IMR-90 (cell line): ENCODE measurements around the gene DENR. TPM values are rescaled to one million over a fixed set of nuclear protein-coding genes. Genes with fewer than 3 reads are reported as not detected.

Experiments used
- ATAC-seq: fragments of 200-7000 bp; cut with Tn5 transposase; 2 replicates; pipeline ENCODE4 v1.9.1; 2020; ENCODE audit warnings: low read depth, mild to moderate bottlenecking, moderate library complexity
- BruUV-seq: library from RNA; stranded (reverse); fragments of 400-500 nt; replicated peaks from 2 replicates; lab custom pipeline; 2021; lab: Mats Ljungman, UMichigan
- CTCF ChIA-PET: fragments of 300-600 bp; formaldehyde crosslinking; extraction: SDS; loops from one replicate; lab custom pipeline; 2021; ENCODE audit warnings: antibody characterized with exemption; lab: Yijun Ruan, JAX
- POLR2A ChIA-PET: fragments of 300-600 bp; sonication (Branson Sonifier 250); formaldehyde crosslinking; loops from one replicate; lab custom pipeline; 2022; ENCODE audit warnings: antibody characterized with exemption; ENCODE audit not compliant: unreplicated experiment; lab: Charles Lee
- DNase-seq: peaks from one replicate; pipeline ENCODE4 v3.0.0; 2013
- H2AFZ ChIP-seq: replicated peaks from 2 replicates; pipeline ENCODE3; 2013; ENCODE audit warnings: low read length, mild to moderate bottlenecking; ENCODE audit not compliant: poor library complexity
- H2AK5ac ChIP-seq: 2 replicates; pipeline ENCODE4 v1.6.1; 2013; ENCODE audit warnings: low read depth, low read length, inconsistent platforms
- H2AK9ac ChIP-seq: replicated peaks from 2 replicates; pipeline ENCODE3; 2013; ENCODE audit warnings: mild to moderate bottlenecking, low read depth, low read length, moderate library complexity; ENCODE audit not compliant: poor library complexity
- H2BK120ac ChIP-seq: 2 replicates; pipeline ENCODE4 v1.6.1; 2013; ENCODE audit warnings: low read depth, low read length, inconsistent platforms
- H2BK15ac ChIP-seq: 3 replicates; pipeline ENCODE4 v1.6.1; 2013; ENCODE audit warnings: low read depth, low read length, inconsistent platforms
- H2BK20ac ChIP-seq: 2 replicates; pipeline ENCODE4 v1.6.1; 2013; ENCODE audit warnings: low read depth, mild to moderate bottlenecking, inconsistent platforms, low read length, moderate library complexity
- H2BK5ac ChIP-seq: 2 replicates; pipeline ENCODE4 v1.6.1; 2013; ENCODE audit warnings: mild to moderate bottlenecking, low read depth, low read length, inconsistent platforms; ENCODE audit not compliant: poor library complexity, severe bottlenecking
- H3K14ac ChIP-seq: replicated peaks from 2 replicates; pipeline ENCODE4 v1.6.1; 2013; ENCODE audit warnings: low read depth, low read length, inconsistent platforms
- H3K18ac ChIP-seq: 2 replicates; pipeline ENCODE4 v1.6.1; 2013; ENCODE audit warnings: low read depth, low read length, control low read depth
- H3K23ac ChIP-seq: 2 replicates; pipeline ENCODE4 v1.6.1; 2013; ENCODE audit warnings: low read depth, low read length, inconsistent platforms
- H3K27ac ChIP-seq: 2 replicates; pipeline ENCODE4 v1.5.1; 2013; ENCODE audit warnings: mild to moderate bottlenecking, control low read depth, low read length; ENCODE audit not compliant: insufficient read depth
- H3K27me3 ChIP-seq: 2 replicates; pipeline ENCODE4 v1.6.1; 2013; ENCODE audit warnings: low read length; ENCODE audit not compliant: control insufficient read depth, insufficient read depth
- H3K36me3 ChIP-seq: 2 replicates; pipeline ENCODE4 v1.6.1; 2013; ENCODE audit warnings: low read length, mixed read lengths; ENCODE audit not compliant: control insufficient read depth, insufficient read depth
- H3K4ac ChIP-seq: 2 replicates; pipeline ENCODE4 v1.6.1; 2013; ENCODE audit warnings: low read depth, low read length, inconsistent platforms
- H3K4me1 ChIP-seq: 2 replicates; pipeline ENCODE4 v1.6.1; 2013; ENCODE audit warnings: low read length, mixed read lengths; ENCODE audit not compliant: control insufficient read depth, insufficient read depth
- H3K4me2 ChIP-seq: 2 replicates; pipeline ENCODE4 v1.6.1; 2013; ENCODE audit warnings: low read depth, mild to moderate bottlenecking, control low read depth, low read length, moderate library complexity
- H3K4me3 ChIP-seq: 2 replicates; pipeline ENCODE4 v1.5.1; 2013; ENCODE audit warnings: low read depth, mild to moderate bottlenecking, control low read depth, low read length, moderate library complexity; ENCODE audit not compliant: insufficient read depth
- H3K56ac ChIP-seq: 2 replicates; pipeline ENCODE4 v1.6.1; 2013; ENCODE audit warnings: low read length, inconsistent platforms; ENCODE audit not compliant: insufficient read depth; ENCODE audit errors: extremely low read depth
- H3K79me1 ChIP-seq, 2 experiments: 2 replicates each; pipeline ENCODE4 v1.6.1; 2013; ENCODE audit warnings: low read length in 2 of 2, inconsistent platforms in 1 of 2, low read depth in 1 of 2
- H3K9ac ChIP-seq: 2 replicates; pipeline ENCODE4 v1.6.1; 2013; ENCODE audit warnings: low read depth, low read length, control low read depth
- H3K9me1 ChIP-seq: 2 replicates; pipeline ENCODE4 v1.6.1; 2013; ENCODE audit warnings: low read length, inconsistent platforms; ENCODE audit not compliant: insufficient read depth
- H3K9me3 ChIP-seq: 2 replicates; pipeline ENCODE4 v1.6.1; 2013; ENCODE audit warnings: low read length; ENCODE audit not compliant: control insufficient read depth, insufficient read depth
- H4K20me1 ChIP-seq: 2 replicates; pipeline ENCODE4 v1.6.1; 2013; ENCODE audit warnings: low read length, inconsistent platforms; ENCODE audit not compliant: insufficient read depth
- H4K5ac ChIP-seq: 2 replicates; pipeline ENCODE4 v1.6.1; 2013; ENCODE audit warnings: mild to moderate bottlenecking, low read depth, low read length, control low read depth
- H4K8ac ChIP-seq, 2 experiments: 2 replicates each; pipeline ENCODE4 v1.6.1; 2013; ENCODE audit warnings: low read depth in 2 of 2, low read length in 2 of 2, control low read depth in 1 of 2, inconsistent platforms in 1 of 2
- H4K91ac ChIP-seq: 2 replicates; pipeline ENCODE4 v1.6.1; 2013; ENCODE audit warnings: low read depth, low read length, inconsistent platforms; ENCODE audit not compliant: insufficient read depth
- FOS ChIP-seq: fragments of 150-350 bp; IDR thresholded peaks from 2 replicates; pipeline ENCODE4 v1.6.1; 2016; ENCODE audit warnings: low read depth, low read length
- RFX5 ChIP-seq: IDR thresholded peaks from 2 replicates; pipeline ENCODE4 v1.8.0; 2012; ENCODE audit warnings: low read depth, mild to moderate bottlenecking, low read length, moderate library complexity
- USF2 ChIP-seq: fragments of 150-350 bp; IDR thresholded peaks from 2 replicates; pipeline ENCODE4 v1.6.1; 2017; ENCODE audit warnings: mild to moderate bottlenecking, antibody characterized with exemption, low read length, low read depth
- WGBS, 2 experiments: methylation state at CpG; one replicate each; pipeline versions ENCODE4 v1.1.5 to v1.1.7; 2013; ENCODE audit warnings: missing lambda C conversion rate in 2 of 2; ENCODE audit not compliant: insufficient read length in 1 of 2; ENCODE audit errors: extremely low coverage in 2 of 2; 5-methylcytosine and 5-hydroxymethylcytosine counted together
- dilution Hi-C: fragments of 300-500 bp; cut with HindIII; formaldehyde crosslinking; loops from one replicate; pipeline ENCODE4 v1.14.3; 2018; ENCODE audit warnings: low sequenced_read_pairs; ENCODE audit not compliant: unreplicated experiment
- in situ Hi-C: fragments of 300-500 bp; cut with MboI; formaldehyde crosslinking; loops from 3 replicates; pipeline ENCODE4 v1.14.3; 2019; ENCODE audit warnings: low sequenced_read_pairs, inconsistent platforms, mixed read lengths
- intact Hi-C: fragments of 100-400 bp; cut with micrococcal nuclease; formaldehyde crosslinking; loops from 2 replicates; pipeline ENCODE4 v1.10.0; 2022
- polyA plus RNA-seq, 3 experiments: library from polyadenylated mRNA; depleted of rRNA; stranded (reverse); fragments of >200 nt; gene quantifications; 2 replicates each; pipeline ENCODE4 v1.2.3, GENCODE V29; 2012; ENCODE audit warnings: low replicate concordance in 1 of 3
- total RNA-seq: library from RNA; depleted of rRNA; stranded (reverse); fragments of >200 nt; gene quantifications from 2 replicates; pipeline ENCODE4 v1.2.3, GENCODE V29; 2012

The DENR gene
- total and polyA plus RNA-seq, 2 of the 4 experiments (the other 2 are of a cell fraction) = 8.2 to 24.5 TPM

GRCh38 chr12:122747224-122748135 is 5.1 kb upstream of the DENR start:
- Histone ChIP-seq H2AK5ac (no peak overlapping the region), H2AK9ac (no peak overlapping the region), H3K18ac (no peak overlapping the region), H3K4me3 (no peak overlapping the region), H4K20me1 (no peaks in the 10 kb centered on the region), H3K4me2 (no peak overlapping the region), H3K27ac (no peak overlapping the region), H3K9me3 (no peaks in the 10 kb centered on the region), H3K23ac (no peak overlapping the region), H4K8ac (no peak overlapping the region), H2AFZ (no peak overlapping the region), H3K27me3 (no peaks in the 10 kb centered on the region), H3K9me1 (no peaks in the 10 kb centered on the region), H2BK5ac (no peak overlapping the region), H2BK15ac (no peak overlapping the region), H3K36me3 (no peaks in the 10 kb centered on the region), H3K56ac (no peak overlapping the region), H2BK120ac (no peak overlapping the region), H3K9ac (no peak overlapping the region), H3K4ac (no peak overlapping the region), H3K4me1 (no peaks in the 10 kb centered on the region), H3K79me1 (no peaks in the 10 kb centered on the region), H2BK20ac (no peak overlapping the region), H3K14ac (no peak overlapping the region), H4K5ac (no peak overlapping the region), H4K91ac (no peak overlapping the region)
- intact Hi-C loops = no loop called here
- no peak for ATAC-seq
- in situ Hi-C loops = no loop called here
- dilution Hi-C loops = no loop called here
- 100% methylated on average over 1 to 2 of the region's 9 CpGs for WGBS, 2 experiments
- no TSS peak for BruUV-seq
- TF ChIP-seq FOS (no peak), RFX5 (no peak), USF2 (no peak)
- POLR2A ChIA-PET = no interaction called here
- DNase-seq = no peak
- CTCF ChIA-PET = no interaction called here
